K562 (cell line): ENCODE results near the gene SLC6A9. TPM values are rescaled to one million over a fixed set of nuclear protein-coding genes. Genes with fewer than 3 reads are reported as not detected.
A peak's percentile ranks its signal among the peaks of the same experiment; 100 is the strongest.

ENCODE experiments used
- ATF6 ChIP-seq: sonication (generic); formaldehyde crosslinking; IDR thresholded peaks from 2 replicates; pipeline ENCODE4 v1.4.0; 2020; ENCODE audit warnings: mild to moderate bottlenecking, missing genetic modification reagents
- PHF8 ChIP-seq: fragments of 200-600 bp; sonication (generic); IDR thresholded peaks from 2 replicates; pipeline ENCODE4 v1.6.1; 2012; ENCODE audit warnings: mixed run types, mild to moderate bottlenecking, inconsistent platforms, low read length, moderate library complexity, borderline replicate concordance
- REST ChIP-seq, 2 experiments: fragments of 450-650 bp; formaldehyde crosslinking in 1 of 2; IDR thresholded peaks; 2 replicates each; pipeline versions ENCODE4 v1.4.0 to v1.6.1; 2014 to 2020; ENCODE audit warnings: mild to moderate bottlenecking in 2 of 2, borderline replicate concordance in 1 of 2, low read depth in 1 of 2
- RFX1 ChIP-seq: fragments of 450-650 bp; IDR thresholded peaks from 2 replicates; pipeline ENCODE4 v1.6.1; 2016; ENCODE audit warnings: mild to moderate bottlenecking, moderate library complexity
- TBP ChIP-seq: optimal IDR thresholded peaks from 2 replicates; pipeline ENCODE3; 2011; ENCODE audit warnings: low read depth, low read length, improper control_type of control experiment
- TGIF2 ChIP-seq: sonication (generic); formaldehyde crosslinking; IDR thresholded peaks from 2 replicates; pipeline ENCODE4 v1.8.1; 2022; ENCODE audit warnings: mild to moderate bottlenecking, missing genetic modification reagents, moderate library complexity
- TRIM24 ChIP-seq, 2 experiments: fragments of 450-650 bp; IDR thresholded peaks; 2 replicates each; pipeline ENCODE4 v1.6.1; 2016
- XRCC5 ChIP-seq: fragments of 200-400 bp; formaldehyde crosslinking; IDR thresholded peaks from 2 replicates; pipeline ENCODE4 v1.6.1; 2017; ENCODE audit warnings: low read depth, mild to moderate bottlenecking, low read length
- ZBTB5 ChIP-seq: fragments of 450-650 bp; IDR thresholded peaks from 2 replicates; pipeline ENCODE4 v1.6.1; 2017; ENCODE audit warnings: antibody characterized with exemption
- ZNF143 ChIP-seq: sonication (generic); formaldehyde crosslinking; IDR thresholded peaks from 2 replicates; pipeline ENCODE4 v1.9.0; 2022; ENCODE audit warnings: mild to moderate bottlenecking, missing genetic modification reagents
- ZNF175 ChIP-seq: fragments of 200-800 bp; sonication (Bioruptor generic); IDR thresholded peaks from 2 replicates; pipeline ENCODE4 v1.6.1; 2016; ENCODE audit warnings: low read depth, mild to moderate bottlenecking, missing genetic modification characterization, missing compliant biosample characterization
- ZNF274 ChIP-seq: IDR thresholded peaks from 2 replicates; pipeline ENCODE4 v1.6.1; 2011; ENCODE audit warnings: low read depth, mild to moderate bottlenecking, low read length, moderate library complexity, borderline replicate concordance
- ZNF589 ChIP-seq: fragments of 200-800 bp; sonication (Bioruptor generic); IDR thresholded peaks from 2 replicates; pipeline ENCODE4 v1.6.1; 2016; ENCODE audit warnings: low read depth, missing genetic modification characterization, missing compliant biosample characterization
- polyA plus RNA-seq, 8 experiments: library from polyadenylated mRNA; depleted of rRNA in 4 of 8; stranded (reverse) in 5 of 8; unstranded in 3 of 8; fragments of >200 nt; fragmentation: Nextera tagmentation in 2 of 8; fragmentation: Illumina TruSeq in 1 of 8; extraction: Ambion mirVana in 2 of 8; extraction: Trizol in 1 of 8; gene quantifications; 2 replicates each; pipeline versions ENCODE4 v1.2.1 to v1.2.3, GENCODE V29; 2011 to 2014; ENCODE audit warnings: inconsistent platforms in 1 of 8, missing spikeins in 1 of 8
- total RNA-seq, 7 experiments: library from RNA; depleted of rRNA in 6 of 7; stranded (reverse); fragments of >200 nt in 6 of 7; fragmentation: Illumina TruSeq in 2 of 7; extraction: Trizol in 2 of 7; gene quantifications; 2 replicates each; pipeline versions ENCODE4 v1.2.1 to v1.2.3, GENCODE V29; 2011 to 2021; ENCODE audit warnings: low replicate concordance in 1 of 7
- TF ChIP-seq, protein P1 (sequence below): fragments of 450-650 bp; formaldehyde crosslinking; IDR thresholded peaks from 2 replicates; pipeline ENCODE4 v1.4.0; 2020; ENCODE audit warnings: mild to moderate bottlenecking, moderate library complexity

The SLC6A9 gene
- total and polyA plus RNA-seq, 9 of the 15 experiments (the other 6 are each of a cell fraction or from before 2014, with no cell fraction given): 0.17 to 18.7 (median 2.9) TPM

DNA sequence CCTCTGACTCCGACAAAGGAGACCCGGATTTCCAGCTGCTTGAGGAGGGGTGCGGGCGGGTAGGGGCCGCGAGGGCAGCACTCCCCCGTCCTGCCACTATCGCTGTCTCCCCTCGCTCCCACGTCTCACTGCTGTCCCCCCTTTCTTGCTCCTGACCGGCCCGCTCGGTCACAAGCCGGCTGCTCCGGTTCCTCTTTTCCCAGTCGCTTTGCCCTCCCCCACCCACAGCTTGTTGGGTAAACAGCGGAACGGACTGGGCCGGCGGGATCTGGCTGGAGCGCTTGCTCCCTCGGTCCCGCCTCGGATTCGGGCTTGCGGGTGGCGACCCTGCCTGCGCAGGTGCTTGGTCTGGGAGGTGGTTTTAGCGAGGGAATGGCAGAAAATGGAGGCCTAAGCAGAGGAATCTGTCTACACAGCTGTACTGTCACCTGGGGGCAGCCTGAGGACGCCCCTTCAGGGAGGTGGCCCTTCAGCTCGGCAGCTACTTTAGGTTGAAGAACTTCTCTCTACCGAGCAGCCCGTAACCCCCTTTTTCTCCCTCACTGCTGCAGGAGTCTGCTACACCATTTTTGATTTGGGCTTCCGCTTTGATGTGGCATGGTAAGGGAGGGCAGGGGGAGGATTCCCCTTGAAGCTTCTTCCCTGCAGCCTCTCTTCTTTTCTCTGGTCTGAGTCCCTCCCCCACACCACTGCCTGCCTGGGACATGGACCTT is 55.9 kb downstream of the SLC6A9 start (continued):
- TF ChIP-seq REST (IDR thresholded peaks at IDR 0.05; ENCODE audit: borderline replicate concordance): peak; percentile 93
- no peak for TF ChIP-seq REST (CRISPR knock-in tag; IDR thresholded peaks at IDR 0.05; ENCODE audit: low read depth)
- no peak for TF ChIP-seq XRCC5
- no peak for TF ChIP-seq ZBTB5
- TF ChIP-seq ATF6 (CRISPR knock-in tag): 0 out of 2 replicates have a peak, but pooled peaks have one; percentile 1
- TF ChIP-seq TGIF2 (CRISPR knock-in tag): no peak
- TF ChIP-seq TRIM24 (IDR thresholded peaks at IDR 0.05): no peak
- TF ChIP-seq, protein P1, sequence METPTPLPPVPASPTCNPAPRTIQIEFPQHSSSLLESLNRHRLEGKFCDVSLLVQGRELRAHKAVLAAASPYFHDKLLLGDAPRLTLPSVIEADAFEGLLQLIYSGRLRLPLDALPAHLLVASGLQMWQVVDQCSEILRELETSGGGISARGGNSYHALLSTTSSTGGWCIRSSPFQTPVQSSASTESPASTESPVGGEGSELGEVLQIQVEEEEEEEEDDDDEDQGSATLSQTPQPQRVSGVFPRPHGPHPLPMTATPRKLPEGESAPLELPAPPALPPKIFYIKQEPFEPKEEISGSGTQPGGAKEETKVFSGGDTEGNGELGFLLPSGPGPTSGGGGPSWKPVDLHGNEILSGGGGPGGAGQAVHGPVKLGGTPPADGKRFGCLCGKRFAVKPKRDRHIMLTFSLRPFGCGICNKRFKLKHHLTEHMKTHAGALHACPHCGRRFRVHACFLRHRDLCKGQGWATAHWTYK (CRISPR knock-in tag): no peak; the same call in 1 of the 2 replicates
- peak; percentile 2 for TF ChIP-seq TBP
- no peak for TF ChIP-seq ZNF175 (CRISPR knock-in tag)
- TF ChIP-seq PHF8: no peak
- TF ChIP-seq ZNF143 (CRISPR knock-in tag): no peak
- no peak for TF ChIP-seq RFX1
- no peak for TF ChIP-seq ZNF589
- no peak for TF ChIP-seq ZNF274
